ENCODE measurements around the gene RAB24. TPM values are rescaled to one million over a fixed set of nuclear protein-coding genes. Genes with fewer than 3 reads are reported as not detected.

The RAB24 gene
- polyA plus RNA-seq, 2 of the 4 experiments (the other 2 are of a cell fraction): 31.2 to 33.7 TPM

- TF ChIP-seq E2F6 (IDR thresholded peaks at IDR 0.05; ENCODE audit: borderline replicate concordance, low read depth): peak; percentile 94
- no peak for TF ChIP-seq HEYL (CRISPR knock-in tag; IDR thresholded peaks at IDR 0.05)
- TF ChIP-seq MAFK (IDR thresholded peaks at IDR 0.05; ENCODE audit: partially characterized antibody): no peak
- TF ChIP-seq RAD21 (conservative IDR thresholded peaks at IDR 0.05 in 1 of 2, IDR thresholded peaks at IDR 0.05 in 1 of 2): no peak
- no peak for TF ChIP-seq EHMT2 (IDR thresholded peaks at IDR 0.05; ENCODE audit: low read depth)
- TF ChIP-seq NR3C1 (IDR thresholded peaks at IDR 0.05): no peak
- no peak for TF ChIP-seq TP53 (CRISPR knock-in tag; IDR thresholded peaks at IDR 0.05)
- no peak for TF ChIP-seq CBX2 (IDR thresholded peaks at IDR 0.05; ENCODE audit: borderline replicate concordance, low read depth)
- peak; percentile 37; the same call in 1 of the 2 replicates for TF ChIP-seq NPAS2 (CRISPR knock-in tag; IDR thresholded peaks at IDR 0.05; ENCODE audit: borderline replicate concordance)
These were observed 8.5 kb upstream of the RAB24 start, which contains the start of gene MXD3 (continued) for GRCh38 chr5:177311723-177312648.

- TF ChIP-seq HEYL (CRISPR knock-in tag; IDR thresholded peaks at IDR 0.05) (no peak), NFE2L2 (conservative IDR thresholded peaks at IDR 0.05; ENCODE audit: low read length) (no peak), POLR2A (IDR thresholded peaks at IDR 0.05; ENCODE audit: low read length) (no peak), CEBPB (IDR thresholded peaks at IDR 0.05) (no peak), HMGXB4 (CRISPR knock-in tag; IDR thresholded peaks at IDR 0.05; ENCODE audit: borderline replicate concordance) (no peak), POLR2AphosphoS2 (conservative IDR thresholded peaks at IDR 0.05; ENCODE audit: low read length) (no peak), EHMT2 (IDR thresholded peaks at IDR 0.05; ENCODE audit: low read depth) (no peak), ZNF302 (CRISPR knock-in tag; IDR thresholded peaks at IDR 0.05) (no peak), EP300 (IDR thresholded peaks at IDR 0.05) (no peak), ESRRA (IDR thresholded peaks at IDR 0.05; ENCODE audit: borderline replicate concordance, low read length) (no peak), CHD4 (IDR thresholded peaks at IDR 0.05; ENCODE audit: borderline replicate concordance) (no peak), RNF2 (IDR thresholded peaks at IDR 0.05; ENCODE audit: borderline replicate concordance, low read depth) (no peak)
- 0% methylated on average over 3 of the region's 23 CpGs for WGBS (ENCODE audit: missing lambda C conversion rate)
- FAIRE-seq: no peak
These were observed 7.8 kb upstream of the RAB24 start for GRCh38 chr5:177311392-177311722.

GRCh38 chr5:177310757-177311391 is 7.4 kb upstream of the RAB24 start:
- CTCF ChIA-PET: interaction anchor here (0.6 to 6.3 kb wide), 30 partner anchors 9 to 842 kb away, joined by 3 to 55 read pairs (median 7); partner anchors contain the start of gene LMAN2
- TF ChIP-seq KDM1A (IDR thresholded peaks at IDR 0.05; ENCODE audit: low read depth): no peak
- no peak for TF ChIP-seq HES2 (IDR thresholded peaks at IDR 0.05)
- no peak for TF ChIP-seq CBX8 (IDR thresholded peaks at IDR 0.05)
- TF ChIP-seq CHD4 (IDR thresholded peaks at IDR 0.05; ENCODE audit: borderline replicate concordance): no peak
- no peak for TF ChIP-seq ZC3H11A (IDR thresholded peaks at IDR 0.05)
- TF ChIP-seq RAD21 (conservative IDR thresholded peaks at IDR 0.05 in 1 of 2, IDR thresholded peaks at IDR 0.05 in 1 of 2): no peak
- no peak for TF ChIP-seq MAX (IDR thresholded peaks at IDR 0.05)
- no peak for TF ChIP-seq BCL3 (IDR thresholded peaks at IDR 0.05)
- TF ChIP-seq CHD2 (IDR thresholded peaks at IDR 0.05; ENCODE audit: low read length, partially characterized antibody): no peak
- no peak for TF ChIP-seq JUN (IDR thresholded peaks at IDR 0.05)
- no peak for TF ChIP-seq HDAC2 (IDR thresholded peaks at IDR 0.05)
- no peak for TF ChIP-seq PHF8 (IDR thresholded peaks at IDR 0.05; ENCODE audit: borderline replicate concordance, low read depth)
- TF ChIP-seq ZSCAN20 (CRISPR knock-in tag; IDR thresholded peaks at IDR 0.05): no peak
- no peak for TF ChIP-seq POLR2A (IDR thresholded peaks at IDR 0.05; ENCODE audit: low read length)
- 40% methylated on average over 15 of the region's 20 CpGs for WGBS (ENCODE audit: missing lambda C conversion rate)
- no peaks in the 10 kb centered on the region for H3K9me3 ChIP-seq
- no peak for DNase-seq (ENCODE audit: low read depth in 1 of 2, low spot score in 1 of 2)
- peak overlapping the region; percentile 87 to 93; a peak in 5 of 6 replicates for H3K27ac ChIP-seq
- H3K4me3 ChIP-seq: peak overlapping the region; percentile 66
- peaks cover 22% of the 10 kb centered on the region for H3K4me1 ChIP-seq
- H3K4me2 ChIP-seq: peak overlapping the region; percentile 99
- no peak for ATAC-seq
- POLR2A ChIA-PET: no interaction called here
- no peak for FAIRE-seq

More at GRCh38 chr5:177311392-177311722, 7.8 kb upstream of the RAB24 start:
- ChIA-PET CTCF (interaction anchor here (1.6 to 3.5 kb wide), 5 partner anchors 25 to 197 kb away, joined by 3 to 33 read pairs (median 18); partner anchors contain the start of gene LMAN2), POLR2A (no interaction called here)
- DNase-seq (ENCODE audit: low read depth in 1 of 2, low spot score in 1 of 2) (no peak), ATAC-seq (peak; percentile 26 to 35)
- H3K4me3 ChIP-seq: peak overlapping the region; percentile 66
- H3K4me1 ChIP-seq: peaks cover 19% of the 10 kb centered on the region; the same call in 2 of the 3 replicates
- H3K4me2 ChIP-seq: peak overlapping the region; percentile 99
- no peaks in the 10 kb centered on the region for H3K9me3 ChIP-seq
- peak overlapping the region; percentile 87 to 93 for H3K27ac ChIP-seq
